ENCODE results near the gene ADAMTS16.

The ADAMTS16 gene, protein sequence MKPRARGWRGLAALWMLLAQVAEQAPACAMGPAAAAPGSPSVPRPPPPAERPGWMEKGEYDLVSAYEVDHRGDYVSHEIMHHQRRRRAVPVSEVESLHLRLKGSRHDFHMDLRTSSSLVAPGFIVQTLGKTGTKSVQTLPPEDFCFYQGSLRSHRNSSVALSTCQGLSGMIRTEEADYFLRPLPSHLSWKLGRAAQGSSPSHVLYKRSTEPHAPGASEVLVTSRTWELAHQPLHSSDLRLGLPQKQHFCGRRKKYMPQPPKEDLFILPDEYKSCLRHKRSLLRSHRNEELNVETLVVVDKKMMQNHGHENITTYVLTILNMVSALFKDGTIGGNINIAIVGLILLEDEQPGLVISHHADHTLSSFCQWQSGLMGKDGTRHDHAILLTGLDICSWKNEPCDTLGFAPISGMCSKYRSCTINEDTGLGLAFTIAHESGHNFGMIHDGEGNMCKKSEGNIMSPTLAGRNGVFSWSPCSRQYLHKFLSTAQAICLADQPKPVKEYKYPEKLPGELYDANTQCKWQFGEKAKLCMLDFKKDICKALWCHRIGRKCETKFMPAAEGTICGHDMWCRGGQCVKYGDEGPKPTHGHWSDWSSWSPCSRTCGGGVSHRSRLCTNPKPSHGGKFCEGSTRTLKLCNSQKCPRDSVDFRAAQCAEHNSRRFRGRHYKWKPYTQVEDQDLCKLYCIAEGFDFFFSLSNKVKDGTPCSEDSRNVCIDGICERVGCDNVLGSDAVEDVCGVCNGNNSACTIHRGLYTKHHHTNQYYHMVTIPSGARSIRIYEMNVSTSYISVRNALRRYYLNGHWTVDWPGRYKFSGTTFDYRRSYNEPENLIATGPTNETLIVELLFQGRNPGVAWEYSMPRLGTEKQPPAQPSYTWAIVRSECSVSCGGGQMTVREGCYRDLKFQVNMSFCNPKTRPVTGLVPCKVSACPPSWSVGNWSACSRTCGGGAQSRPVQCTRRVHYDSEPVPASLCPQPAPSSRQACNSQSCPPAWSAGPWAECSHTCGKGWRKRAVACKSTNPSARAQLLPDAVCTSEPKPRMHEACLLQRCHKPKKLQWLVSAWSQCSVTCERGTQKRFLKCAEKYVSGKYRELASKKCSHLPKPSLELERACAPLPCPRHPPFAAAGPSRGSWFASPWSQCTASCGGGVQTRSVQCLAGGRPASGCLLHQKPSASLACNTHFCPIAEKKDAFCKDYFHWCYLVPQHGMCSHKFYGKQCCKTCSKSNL

DNA sequence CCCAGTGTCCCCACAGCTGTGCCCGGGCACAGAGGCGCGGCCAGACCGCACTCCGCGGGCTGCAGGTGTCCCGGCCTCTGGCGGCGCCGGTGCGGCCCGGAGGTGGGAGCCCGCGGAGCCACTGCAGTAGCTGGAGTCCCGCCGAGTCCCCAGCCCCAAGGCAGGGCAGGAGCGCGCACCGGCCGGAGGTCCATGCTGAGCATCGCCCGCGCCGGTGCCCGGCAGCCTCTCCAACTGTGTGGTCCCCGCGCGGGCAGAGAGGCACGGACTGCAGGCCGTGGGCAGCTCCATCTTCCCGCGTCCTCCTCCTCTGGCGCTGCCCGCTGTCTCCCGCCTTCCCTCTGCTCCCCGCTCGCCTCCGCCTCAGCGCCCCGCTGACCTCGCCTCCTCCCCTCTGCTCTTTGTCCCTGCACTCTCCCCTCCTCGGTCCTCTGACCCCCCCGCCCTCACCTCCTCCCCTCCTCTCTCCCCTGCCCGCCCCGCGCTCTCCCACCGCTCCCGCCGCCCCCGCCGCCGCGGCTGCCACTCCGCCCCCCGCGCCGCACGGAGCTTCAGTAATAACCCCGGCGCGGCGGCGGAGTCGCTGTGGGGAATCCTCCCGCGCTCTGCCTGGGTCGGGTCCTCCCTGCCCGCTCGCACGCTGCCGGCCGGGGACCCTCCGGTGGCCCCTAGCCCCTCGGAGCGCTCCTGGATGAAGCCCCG is at the start of gene ADAMTS16:
Gene ADAMTS16, plus strand, starts transcription at position 554 of the 702 bp plus-strand sequence. Its CDS starts 138 bp downstream, at position 692.
- DNase-seq (ENCODE audit: low spot score): no peak
- no peaks in the 10 kb centered on the region for H3K9me3 Mint-ChIP-seq
- H3K4me1 Mint-ChIP-seq (ENCODE audit: low read depth): peaks cover 1% of the 10 kb centered on the region
- H3K27ac Mint-ChIP-seq: no peak within 1 kb of the TSS
- peak within 1 kb of the TSS; percentile 26 for H3K4me3 Mint-ChIP-seq
- H3K27me3 Mint-ChIP-seq (ENCODE audit: low read depth): peaks cover 24% of the 10 kb centered on the region
- no peaks in the 10 kb centered on the region for H3K36me3 Mint-ChIP-seq (ENCODE audit: low read depth)

DNA sequence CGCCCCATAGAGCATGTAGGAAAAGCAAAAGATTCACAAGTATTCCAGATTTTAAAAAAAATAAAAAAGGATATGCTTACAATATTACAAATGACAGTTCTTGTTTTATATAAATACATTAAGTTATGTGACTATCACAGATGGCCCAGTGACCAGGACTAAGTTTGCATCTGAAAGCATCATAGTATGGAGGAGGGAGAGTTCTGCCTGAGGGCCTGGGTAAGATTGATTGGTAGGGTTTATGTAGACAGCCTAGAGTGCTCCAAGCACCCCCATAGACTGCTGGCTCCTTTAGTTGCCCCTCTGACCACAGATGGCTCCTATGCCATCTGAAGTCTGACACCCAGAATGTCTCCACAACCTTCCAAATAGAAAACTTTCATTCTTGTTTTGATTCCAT is 48.0 kb upstream of the ADAMTS16 start:
- no peak for DNase-seq (ENCODE audit: low spot score)
- Mint-ChIP-seq H3K36me3 (ENCODE audit: low read depth) (no peaks in the 10 kb centered on the region), H3K9me3 (no peaks in the 10 kb centered on the region), H3K27ac (no peak overlapping the region), H3K4me3 (no peak overlapping the region), H3K4me1 (ENCODE audit: low read depth) (no peaks in the 10 kb centered on the region), H3K27me3 (ENCODE audit: low read depth) (no peaks in the 10 kb centered on the region)

DNA sequence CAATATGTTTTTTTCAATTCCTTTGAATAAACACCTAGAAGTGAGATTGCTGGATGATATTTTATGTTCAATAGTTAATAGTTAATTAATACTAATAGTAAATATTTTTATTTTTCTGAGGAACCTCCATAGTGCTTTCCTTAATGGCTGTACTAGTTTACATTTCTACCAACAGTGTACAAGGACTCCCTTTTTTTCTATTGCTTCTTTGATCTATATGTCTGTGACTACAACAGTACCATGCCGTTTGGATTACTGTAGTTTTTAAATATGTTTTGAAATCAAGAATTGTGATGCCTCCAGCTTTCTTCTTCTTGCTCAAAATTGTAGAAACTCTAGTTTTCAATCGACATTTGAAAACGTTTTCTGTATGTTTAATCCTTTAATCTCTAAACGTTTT is 39.5 kb upstream of the ADAMTS16 start:
- no peak overlapping the region for H3K4me3 Mint-ChIP-seq
- no peaks in the 10 kb centered on the region for H3K4me1 Mint-ChIP-seq (ENCODE audit: low read depth)
- DNase-seq (ENCODE audit: low spot score): no peak
- no peaks in the 10 kb centered on the region for H3K27me3 Mint-ChIP-seq (ENCODE audit: low read depth)
- H3K9me3 Mint-ChIP-seq: peaks cover 4% of the 10 kb centered on the region
- no peaks in the 10 kb centered on the region for H3K36me3 Mint-ChIP-seq (ENCODE audit: low read depth)
- no peak overlapping the region for H3K27ac Mint-ChIP-seq

DNA sequence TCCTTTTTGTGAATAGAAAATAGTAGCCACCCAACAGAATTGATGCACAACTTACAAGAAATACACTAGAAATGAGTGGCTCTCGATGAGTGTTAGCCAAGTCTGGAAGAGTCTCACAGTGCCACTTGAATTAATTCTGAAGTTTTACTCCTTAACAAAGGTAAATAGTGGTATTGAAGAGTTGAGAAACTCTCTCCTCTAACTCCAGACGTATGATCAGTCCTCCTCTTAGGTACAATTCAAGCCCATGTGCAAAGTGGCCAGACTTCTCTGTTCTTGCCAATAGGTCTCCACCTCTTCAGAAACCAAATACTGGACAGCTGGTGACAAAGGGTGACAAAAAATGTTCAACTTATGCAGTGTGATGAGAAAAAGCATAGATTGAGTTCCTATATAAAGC is 38.5 kb upstream of the ADAMTS16 start:
- DNase-seq (ENCODE audit: low spot score): no peak
- no peaks in the 10 kb centered on the region for H3K27me3 Mint-ChIP-seq (ENCODE audit: low read depth)
- no peaks in the 10 kb centered on the region for H3K36me3 Mint-ChIP-seq (ENCODE audit: low read depth)
- no peak overlapping the region for H3K4me3 Mint-ChIP-seq
- H3K9me3 Mint-ChIP-seq: peaks cover 4% of the 10 kb centered on the region
- H3K4me1 Mint-ChIP-seq (ENCODE audit: low read depth): no peaks in the 10 kb centered on the region
- H3K27ac Mint-ChIP-seq: no peak overlapping the region

DNA sequence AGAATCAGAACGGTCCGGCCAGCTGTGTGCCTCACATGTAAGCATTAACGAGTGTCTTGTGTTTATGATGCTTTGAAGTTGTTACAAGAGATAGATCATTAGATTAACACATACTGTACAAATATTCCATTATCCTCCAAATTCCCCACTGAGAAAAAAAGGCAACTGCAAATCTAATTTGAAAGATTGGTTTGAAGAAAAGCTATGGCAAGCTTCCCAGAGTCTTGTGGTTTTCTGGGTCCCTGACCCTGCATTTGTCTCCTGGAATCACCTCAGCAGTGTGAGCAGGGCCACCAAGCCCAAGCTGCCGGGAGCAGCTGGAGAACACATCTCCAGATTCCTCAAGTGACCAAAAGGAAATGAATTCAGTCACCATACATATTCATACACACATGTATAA is 36.9 kb upstream of the ADAMTS16 start:
- DNase-seq (ENCODE audit: low spot score): no peak
- Mint-ChIP-seq H3K9me3 (peaks cover 4% of the 10 kb centered on the region), H3K4me1 (ENCODE audit: low read depth) (no peaks in the 10 kb centered on the region), H3K27me3 (ENCODE audit: low read depth) (no peaks in the 10 kb centered on the region), H3K4me3 (no peak overlapping the region), H3K27ac (no peak overlapping the region), H3K36me3 (ENCODE audit: low read depth) (no peaks in the 10 kb centered on the region)

DNA sequence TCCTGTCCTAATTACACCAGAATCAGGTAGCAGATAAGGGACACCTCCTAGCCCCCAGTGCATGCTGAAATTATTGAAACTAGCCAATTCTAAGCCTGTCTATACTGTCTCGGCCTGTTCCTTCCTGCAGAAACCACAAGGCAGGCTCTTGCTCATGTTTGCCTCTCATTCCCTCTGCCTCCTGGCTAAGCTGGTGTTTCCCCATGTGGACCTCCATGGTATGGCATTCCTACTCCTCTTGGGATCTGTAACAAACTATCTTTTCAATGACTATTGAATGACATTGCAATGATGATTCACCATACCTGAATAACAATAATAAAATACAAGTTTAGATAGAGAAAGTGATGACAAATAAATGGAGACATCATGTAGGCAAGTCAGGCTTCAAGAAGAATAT is 35.6 kb upstream of the ADAMTS16 start:
- H3K27me3 Mint-ChIP-seq (ENCODE audit: low read depth): no peaks in the 10 kb centered on the region
- DNase-seq (ENCODE audit: low spot score): no peak
- no peak overlapping the region for H3K4me3 Mint-ChIP-seq
- H3K27ac Mint-ChIP-seq: no peak overlapping the region
- H3K4me1 Mint-ChIP-seq (ENCODE audit: low read depth): no peaks in the 10 kb centered on the region
- peaks cover 4% of the 10 kb centered on the region for H3K9me3 Mint-ChIP-seq
- H3K36me3 Mint-ChIP-seq (ENCODE audit: low read depth): no peaks in the 10 kb centered on the region

DNA sequence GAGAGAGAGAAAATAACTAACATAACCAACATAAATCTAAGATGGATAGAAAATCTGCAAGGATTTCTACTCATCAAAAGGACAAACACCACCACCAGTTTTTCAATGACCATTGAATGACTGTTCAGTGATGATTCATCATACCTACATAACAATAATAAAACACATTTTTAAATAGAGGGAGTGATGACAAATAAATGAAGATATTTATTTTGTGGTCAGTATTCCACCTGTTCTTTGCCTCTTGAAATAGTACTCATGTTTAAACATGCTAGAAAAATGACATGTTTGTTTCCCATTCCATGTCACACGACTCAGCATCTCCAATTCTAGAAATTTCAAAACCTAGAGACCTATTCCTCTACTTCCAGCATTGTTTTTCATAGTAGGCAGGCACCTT is 34.6 kb upstream of the ADAMTS16 start:
- no peaks in the 10 kb centered on the region for H3K27me3 Mint-ChIP-seq (ENCODE audit: low read depth)
- peaks cover 4% of the 10 kb centered on the region for H3K9me3 Mint-ChIP-seq
- DNase-seq (ENCODE audit: low spot score): no peak
- H3K36me3 Mint-ChIP-seq (ENCODE audit: low read depth): no peaks in the 10 kb centered on the region
- H3K27ac Mint-ChIP-seq: no peak overlapping the region
- no peak overlapping the region for H3K4me3 Mint-ChIP-seq
- no peaks in the 10 kb centered on the region for H3K4me1 Mint-ChIP-seq (ENCODE audit: low read depth)

DNA sequence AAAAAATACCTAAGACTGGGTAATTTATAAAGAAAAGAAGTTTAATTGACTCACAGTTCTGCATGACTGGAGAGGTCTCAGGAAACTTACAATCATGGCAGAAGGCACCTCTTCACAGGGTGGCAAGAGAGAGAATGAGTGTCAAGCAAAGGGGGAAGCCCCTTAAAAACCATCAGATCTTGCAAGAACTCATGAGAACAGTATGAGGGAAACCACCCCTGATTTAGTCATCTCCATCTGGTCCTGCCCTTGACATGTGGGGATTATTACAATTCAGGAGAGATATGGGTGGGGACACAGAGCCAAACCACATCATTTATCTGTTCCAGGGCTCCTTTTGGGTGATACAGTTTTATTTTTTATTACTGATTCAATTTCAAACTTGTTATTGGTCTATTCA is 23.2 kb upstream of the ADAMTS16 start:
- DNase-seq (ENCODE audit: low spot score): no peak
- Mint-ChIP-seq H3K4me1 (ENCODE audit: low read depth) (no peaks in the 10 kb centered on the region), H3K36me3 (ENCODE audit: low read depth) (no peaks in the 10 kb centered on the region), H3K9me3 (peaks cover 10% of the 10 kb centered on the region), H3K27me3 (ENCODE audit: low read depth) (no peaks in the 10 kb centered on the region), H3K27ac (no peak overlapping the region), H3K4me3 (no peak overlapping the region)

DNA sequence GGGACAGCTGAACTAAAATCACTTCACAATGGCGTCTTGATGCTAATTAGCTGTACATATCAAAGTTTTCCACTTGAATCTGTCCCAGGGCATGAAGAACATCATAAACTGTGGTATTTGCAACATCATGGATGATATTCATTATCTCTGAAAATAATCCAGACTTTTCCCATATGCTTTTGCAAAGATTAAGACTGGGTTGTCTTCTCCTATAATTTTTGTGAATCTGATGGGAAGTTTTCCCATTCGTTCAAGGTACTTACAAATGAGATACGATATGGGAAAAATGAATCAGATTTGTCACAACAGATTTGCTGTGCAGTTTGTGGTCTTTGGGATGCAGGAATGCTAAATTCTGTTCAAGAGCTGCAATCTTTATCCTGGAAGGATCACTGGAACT is 17.4 kb upstream of the ADAMTS16 start:
- Mint-ChIP-seq H3K36me3 (ENCODE audit: low read depth) (no peaks in the 10 kb centered on the region), H3K4me1 (ENCODE audit: low read depth) (no peaks in the 10 kb centered on the region), H3K27me3 (ENCODE audit: low read depth) (no peaks in the 10 kb centered on the region), H3K27ac (no peak overlapping the region), H3K4me3 (no peak overlapping the region), H3K9me3 (peaks cover 7% of the 10 kb centered on the region)
- no peak for DNase-seq (ENCODE audit: low spot score)

DNA sequence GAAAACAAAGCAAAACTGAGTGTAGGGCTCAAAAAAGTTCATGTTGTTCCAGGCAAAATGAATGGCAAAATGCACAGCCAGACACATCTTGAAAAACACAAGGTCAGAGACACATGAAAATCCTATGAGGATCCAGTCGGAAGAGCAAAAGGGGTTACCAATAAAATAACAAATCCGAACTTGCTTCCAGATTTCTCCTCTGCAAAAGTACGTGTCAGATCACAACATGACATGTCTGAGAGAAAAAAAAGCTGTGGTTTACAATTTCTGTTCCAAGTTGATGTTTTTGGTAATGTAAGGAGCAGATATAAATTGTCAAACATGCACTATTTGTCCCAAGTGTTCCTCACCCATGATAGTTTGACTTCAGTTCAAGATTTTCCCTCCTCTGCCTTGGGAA is 15.9 kb upstream of the ADAMTS16 start:
- Mint-ChIP-seq H3K36me3 (ENCODE audit: low read depth) (no peaks in the 10 kb centered on the region), H3K9me3 (no peaks in the 10 kb centered on the region), H3K27ac (no peak overlapping the region), H3K27me3 (ENCODE audit: low read depth) (no peaks in the 10 kb centered on the region), H3K4me3 (no peak overlapping the region), H3K4me1 (ENCODE audit: low read depth) (no peaks in the 10 kb centered on the region)
- DNase-seq (ENCODE audit: low spot score): no peak

DNA sequence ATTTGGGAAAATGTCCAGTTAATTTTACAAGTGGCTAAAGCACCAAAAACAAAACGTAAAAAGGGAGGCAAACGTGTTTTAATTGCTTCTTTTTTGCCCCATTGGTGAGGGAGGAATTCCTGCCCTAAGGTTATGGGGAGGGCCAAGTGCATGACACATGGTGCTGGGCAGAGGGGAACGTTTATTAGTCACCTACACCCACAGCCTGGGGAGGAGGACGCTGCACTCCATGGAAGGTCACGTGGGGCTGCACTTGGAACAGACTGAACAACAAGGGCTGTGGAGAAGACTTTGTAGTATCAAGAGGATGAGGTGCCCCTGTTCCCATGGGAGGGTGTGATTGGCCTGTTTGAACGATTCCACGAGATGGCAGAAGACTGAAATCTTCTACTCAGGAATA is 13.7 kb upstream of the ADAMTS16 start:
- no peaks in the 10 kb centered on the region for H3K4me1 Mint-ChIP-seq (ENCODE audit: low read depth)
- no peak overlapping the region for H3K4me3 Mint-ChIP-seq
- H3K9me3 Mint-ChIP-seq: no peaks in the 10 kb centered on the region
- no peak for DNase-seq (ENCODE audit: low spot score)
- H3K27me3 Mint-ChIP-seq (ENCODE audit: low read depth): no peaks in the 10 kb centered on the region
- H3K36me3 Mint-ChIP-seq (ENCODE audit: low read depth): no peaks in the 10 kb centered on the region
- no peak overlapping the region for H3K27ac Mint-ChIP-seq

DNA sequence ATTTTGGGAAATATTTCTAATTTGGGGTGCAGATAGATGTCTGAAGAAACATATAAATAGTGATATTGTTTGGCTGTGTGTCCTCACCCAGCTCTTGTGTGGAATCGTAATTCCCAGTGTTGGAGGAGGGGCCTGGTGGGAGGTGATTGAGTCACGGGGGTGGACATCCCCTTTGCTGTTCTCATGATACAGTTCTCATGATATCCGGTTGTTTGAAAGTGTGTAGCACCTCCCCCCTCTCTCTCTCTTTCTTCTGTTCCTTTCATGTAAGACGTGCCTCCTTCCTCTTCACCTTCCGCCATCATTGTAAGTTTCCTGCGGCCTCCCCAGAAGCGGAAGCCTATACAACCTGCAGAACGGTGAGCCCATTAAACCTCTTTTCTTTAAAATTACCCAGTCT is 11.4 kb upstream of the ADAMTS16 start:
- Mint-ChIP-seq H3K9me3 (no peaks in the 10 kb centered on the region), H3K27ac (no peak overlapping the region), H3K27me3 (ENCODE audit: low read depth) (no peaks in the 10 kb centered on the region), H3K4me3 (no peak overlapping the region), H3K36me3 (ENCODE audit: low read depth) (no peaks in the 10 kb centered on the region), H3K4me1 (ENCODE audit: low read depth) (no peaks in the 10 kb centered on the region)
- no peak for DNase-seq (ENCODE audit: low spot score)

DNA sequence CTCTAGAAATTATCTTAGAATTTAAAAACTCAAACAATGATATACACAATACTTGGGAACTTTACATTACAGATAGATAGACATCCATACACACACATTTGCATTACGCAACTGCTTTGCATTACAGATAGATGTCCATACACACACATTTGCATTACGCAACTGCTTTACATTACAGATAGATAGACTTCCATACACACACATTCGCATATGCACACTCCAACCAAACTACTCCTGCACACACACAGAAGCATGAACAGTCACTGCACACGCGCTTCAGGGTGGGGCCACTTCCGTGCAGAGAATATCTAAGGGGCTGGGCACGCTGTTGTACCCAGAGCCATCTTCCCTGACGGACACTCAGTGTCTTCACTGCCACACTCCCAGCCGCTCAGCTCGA is 7.9 kb upstream of the ADAMTS16 start:
- peaks cover 2% of the 10 kb centered on the region for H3K27me3 Mint-ChIP-seq (ENCODE audit: low read depth)
- H3K4me1 Mint-ChIP-seq (ENCODE audit: low read depth): no peaks in the 10 kb centered on the region
- H3K36me3 Mint-ChIP-seq (ENCODE audit: low read depth): no peaks in the 10 kb centered on the region
- no peak overlapping the region for H3K27ac Mint-ChIP-seq
- H3K9me3 Mint-ChIP-seq: no peaks in the 10 kb centered on the region
- no peak for DNase-seq (ENCODE audit: low spot score)
- no peak overlapping the region for H3K4me3 Mint-ChIP-seq

Measured in T-helper 2 cell treated with Interferon-gamma antibody and Interleukin-4, amounts not matched to agents 5 μg/mL and 100 μg/mL, for 36 hours (primary cell).